Superior temporal gyrus (tissue), 1 donor: ENCODE results near the gene SLC6A8.

Source experiments
- DNase-seq: peaks from one replicate; pipeline ENCODE4 v3.0.0-alpha.2; 2016; ENCODE audit errors: extremely low spot score

The SLC6A8 gene

DNA sequence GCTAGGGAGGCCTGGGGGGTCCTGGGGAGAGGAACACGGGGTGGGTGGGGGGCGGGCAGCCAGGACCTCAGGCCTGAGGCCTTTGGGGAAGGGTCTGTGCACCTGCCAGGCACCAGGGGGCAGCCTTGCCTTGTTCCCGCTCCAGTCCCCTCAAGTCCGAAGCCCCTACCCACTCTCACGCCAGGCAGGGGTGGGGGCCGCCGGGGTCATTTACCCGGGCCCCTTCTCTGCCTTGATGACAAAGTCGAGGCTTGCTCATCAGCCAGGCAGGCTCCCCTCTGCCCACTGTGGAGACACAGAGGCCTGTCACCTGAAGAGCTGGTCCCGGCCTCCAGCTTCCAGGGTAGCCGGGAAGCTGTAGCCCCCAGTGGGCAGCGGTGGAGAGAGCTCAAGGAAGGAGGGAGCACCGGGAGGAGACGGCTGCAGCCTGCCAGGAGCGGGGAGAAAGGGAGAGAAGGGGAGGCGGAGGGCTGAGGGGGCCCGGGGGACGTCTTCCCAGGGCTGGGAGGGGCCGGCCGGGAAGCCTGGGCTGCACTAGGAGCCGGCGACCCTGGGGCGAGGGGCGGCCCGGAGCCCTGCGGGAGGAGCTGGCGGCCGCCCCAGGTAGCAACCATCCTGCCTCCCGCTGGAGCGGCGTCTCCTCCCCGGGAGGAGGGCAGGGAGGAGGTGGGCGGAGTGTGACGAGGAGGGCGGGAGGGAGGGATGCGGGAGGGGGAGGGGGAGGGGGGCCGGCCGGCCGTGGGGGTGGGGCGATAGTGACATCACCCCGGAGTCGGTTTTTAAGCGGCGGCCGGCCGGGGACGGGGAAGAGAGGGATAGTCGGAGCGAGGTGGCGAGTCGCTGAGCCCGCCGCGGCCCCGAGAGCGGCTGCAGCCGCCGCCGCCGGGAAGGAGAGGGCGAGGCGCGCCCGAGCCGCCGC lies at the start of gene SLC6A8:
SLC6A8 (plus strand) TSS at position 806 of the 919 bp plus-strand sequence. CDS start 649 bp downstream, outside the sequence.
- DNase-seq = peak; percentile 49

GRCh38 chrX:153638041-153638371 lies 49.7 kb upstream of the SLC6A8 start:
- no peak for DNase-seq

GRCh38 chrX:153638436-153639176 lies 49.1 kb upstream of the SLC6A8 start:
- no peak for DNase-seq

DNA sequence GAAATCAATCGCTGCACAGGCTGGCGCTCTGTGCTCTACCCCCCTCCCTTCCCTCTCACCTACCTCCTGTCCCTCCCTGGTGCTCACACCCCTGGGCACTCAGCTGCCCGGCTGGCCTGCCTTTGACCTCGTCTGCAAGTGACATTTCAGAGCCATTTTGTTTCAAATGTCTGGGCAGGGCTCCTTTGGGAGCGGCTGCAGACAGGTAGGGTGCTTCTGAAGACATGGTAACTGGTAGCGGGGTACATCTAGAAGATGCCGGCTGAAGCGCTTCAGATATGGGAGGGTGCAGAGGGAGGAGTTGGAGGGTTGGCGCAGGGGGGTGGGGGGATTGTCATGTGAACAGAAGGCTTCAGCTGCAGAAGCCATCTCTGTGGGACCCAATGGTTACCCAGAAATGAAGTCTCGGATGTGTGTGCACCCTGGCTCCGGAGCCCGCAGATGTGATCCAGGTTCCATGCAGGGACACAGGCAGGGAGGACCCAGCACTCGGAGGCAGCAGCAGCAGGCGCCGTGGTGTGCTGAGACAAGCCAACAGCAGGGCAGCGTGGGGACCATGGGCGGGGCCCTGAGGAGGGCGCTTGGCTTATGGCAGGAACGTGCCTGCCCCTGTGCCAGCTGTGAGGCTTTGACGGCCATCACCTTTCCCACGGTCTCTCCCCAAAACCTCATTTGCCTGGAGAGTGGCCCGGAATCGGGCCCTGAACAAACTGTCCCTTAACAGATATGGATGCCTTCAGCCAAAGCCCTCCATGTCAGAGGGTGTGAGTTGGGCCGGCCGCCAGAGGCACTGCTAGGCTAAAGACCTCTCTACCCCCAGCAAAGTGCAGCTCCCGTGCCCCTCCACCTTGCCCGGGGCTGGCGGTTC lies 48.3 kb upstream of the SLC6A8 start:
- DNase-seq = no peak

DNA sequence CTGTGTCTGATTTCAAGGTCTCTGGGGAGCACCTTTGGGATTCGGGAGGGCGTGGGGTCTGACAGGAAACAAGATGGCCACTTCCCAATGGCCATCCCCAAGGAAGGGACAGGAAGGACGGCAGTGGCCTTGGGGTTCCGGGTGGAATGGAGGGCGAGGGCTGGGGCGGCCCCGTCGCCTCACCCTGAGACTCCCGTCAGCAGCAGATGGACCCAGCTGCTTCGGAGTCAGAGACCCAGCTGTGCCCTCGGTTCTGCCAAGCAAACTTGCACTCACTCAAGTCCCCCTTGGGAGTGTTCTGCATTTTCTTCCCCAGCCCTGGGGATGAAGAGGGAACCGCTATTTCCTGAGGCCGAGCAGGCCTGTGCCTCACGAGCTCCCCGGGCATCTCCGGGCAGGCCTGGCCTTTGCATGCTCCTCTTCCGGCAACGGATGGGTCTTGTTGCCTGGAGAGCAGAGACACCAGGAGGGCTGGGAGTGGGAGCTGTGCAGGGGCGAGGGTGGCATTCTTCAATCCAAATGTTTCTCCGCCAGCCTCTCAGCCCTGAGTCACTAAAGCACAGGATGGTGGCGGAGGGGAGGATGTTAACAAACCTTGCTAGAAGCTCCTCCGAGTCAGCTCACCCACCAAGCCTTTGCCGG lies 47.6 kb upstream of the SLC6A8 start:
- DNase-seq = no peak

DNA sequence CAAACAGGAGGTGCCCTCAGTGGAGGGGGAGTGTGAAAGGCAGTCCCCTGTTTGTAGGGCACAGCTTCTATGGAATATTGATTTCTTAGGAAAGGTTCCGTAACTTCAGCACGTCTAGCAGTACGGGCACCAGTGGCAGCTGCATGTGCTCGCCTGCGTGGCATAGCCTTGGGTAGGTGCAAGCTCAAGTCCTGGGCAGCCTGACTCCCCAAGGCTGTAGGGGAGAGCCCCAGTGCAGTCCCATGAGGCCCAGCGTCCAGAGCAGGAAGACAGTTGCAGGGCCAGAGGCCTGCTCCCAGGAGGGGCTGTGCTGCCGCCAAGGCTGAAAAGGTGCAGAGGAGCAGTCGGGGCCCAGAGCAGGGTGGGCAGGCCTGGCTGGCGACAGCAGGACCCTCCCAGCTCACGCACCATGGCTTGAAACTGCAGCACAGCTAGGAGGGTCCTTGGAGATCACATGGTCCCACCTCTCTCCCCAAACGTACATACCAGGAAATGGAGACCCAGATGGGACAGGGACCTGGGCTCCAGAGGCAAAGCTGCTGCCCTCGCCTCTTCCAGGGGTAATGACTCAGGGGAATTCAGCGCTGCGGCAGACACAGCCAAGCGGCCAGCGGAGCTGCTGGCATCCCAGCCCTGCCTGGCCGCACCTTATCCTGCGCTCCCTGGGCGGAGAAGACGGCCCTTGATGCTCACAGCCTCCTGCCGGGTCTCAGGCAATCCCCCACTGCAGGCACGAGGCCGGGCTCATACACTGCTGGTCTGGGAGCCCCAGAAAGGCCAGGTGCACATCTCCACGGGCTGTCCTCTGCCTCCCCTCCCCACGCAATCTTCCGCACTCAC lies 46.8 kb upstream of the SLC6A8 start:
- DNase-seq = no peak

DNA sequence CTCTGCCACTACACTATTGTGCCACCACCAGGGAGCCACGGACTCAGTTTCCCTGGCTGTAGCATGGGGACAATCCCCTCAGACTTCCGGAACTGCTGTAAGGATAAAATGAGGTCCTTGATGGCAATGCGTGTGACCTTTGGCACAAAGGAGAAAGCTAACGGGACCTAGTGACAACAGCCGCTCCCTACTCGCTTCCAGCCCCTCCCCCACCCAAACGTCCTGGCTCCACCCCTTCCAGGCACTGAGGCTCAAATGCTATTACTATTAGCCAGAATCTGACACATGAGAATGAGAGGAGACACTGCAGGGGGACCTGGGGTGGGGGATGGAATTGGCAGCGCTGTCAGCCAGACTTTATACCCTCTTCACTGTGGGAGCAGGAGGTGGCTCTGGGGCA lies 46.1 kb upstream of the SLC6A8 start:
- no peak for DNase-seq

DNA sequence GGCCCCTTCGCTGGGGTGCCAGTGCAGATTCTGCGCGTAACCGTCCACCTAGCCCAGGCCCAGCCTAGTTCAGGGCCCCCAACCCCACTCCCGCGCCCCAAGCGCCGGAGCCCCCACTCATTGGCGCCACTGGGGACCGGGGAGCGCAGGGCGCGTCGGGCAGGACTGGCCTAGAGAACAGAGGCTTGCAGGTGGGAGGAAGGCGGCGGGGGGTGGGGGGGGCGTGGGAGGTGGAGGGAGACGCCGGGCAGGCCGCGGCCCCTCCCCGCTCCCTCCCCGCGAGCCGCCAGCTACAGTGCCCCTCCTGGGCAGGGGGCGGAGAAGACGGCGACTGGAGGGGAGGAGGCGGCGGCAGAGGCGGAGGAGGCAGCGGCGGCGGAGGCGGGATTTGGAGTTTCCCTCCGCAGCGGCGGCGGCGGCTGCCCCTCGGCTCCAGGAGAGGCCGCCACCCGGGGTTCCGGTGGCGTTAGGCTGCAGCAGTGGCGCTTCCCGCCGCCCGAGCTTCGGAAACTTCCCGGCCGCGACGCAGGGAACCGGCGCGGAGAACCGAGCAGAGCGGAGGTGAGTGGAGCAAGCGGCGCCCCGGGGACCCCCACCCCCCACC lies 45.6 kb upstream of the SLC6A8 start:
- no peak for DNase-seq

GRCh38 chrX:153642655-153643430 lies 44.9 kb upstream of the SLC6A8 start:
- DNase-seq = no peak

- peak; percentile 11 for DNase-seq
Measured at GRCh38 chrX:153643431-153644351, 44.0 kb upstream of the SLC6A8 start.

- no peak for DNase-seq
Measured at GRCh38 chrX:153644356-153645125, 43.2 kb upstream of the SLC6A8 start.

DNA sequence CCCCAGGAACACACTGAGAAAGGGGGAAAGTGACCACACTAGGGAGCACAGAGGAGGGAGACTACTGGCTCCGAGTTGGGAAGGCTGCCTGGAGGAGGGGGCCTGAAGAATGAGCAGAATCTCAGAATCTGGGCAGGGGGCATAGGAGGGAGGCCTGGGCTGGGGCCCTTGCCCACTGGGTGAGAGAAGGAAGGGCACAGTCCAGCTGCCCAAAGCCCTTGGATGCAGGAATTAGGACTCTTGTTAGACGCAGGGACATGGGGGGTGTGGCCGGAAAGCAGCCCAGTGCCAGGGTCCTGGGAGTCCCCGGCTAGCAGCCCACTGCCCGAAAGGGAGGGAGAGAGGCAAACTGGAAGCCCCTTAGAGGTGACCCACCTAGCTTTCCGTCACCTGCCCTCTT lies 42.6 kb upstream of the SLC6A8 start:
- DNase-seq = no peak

DNA sequence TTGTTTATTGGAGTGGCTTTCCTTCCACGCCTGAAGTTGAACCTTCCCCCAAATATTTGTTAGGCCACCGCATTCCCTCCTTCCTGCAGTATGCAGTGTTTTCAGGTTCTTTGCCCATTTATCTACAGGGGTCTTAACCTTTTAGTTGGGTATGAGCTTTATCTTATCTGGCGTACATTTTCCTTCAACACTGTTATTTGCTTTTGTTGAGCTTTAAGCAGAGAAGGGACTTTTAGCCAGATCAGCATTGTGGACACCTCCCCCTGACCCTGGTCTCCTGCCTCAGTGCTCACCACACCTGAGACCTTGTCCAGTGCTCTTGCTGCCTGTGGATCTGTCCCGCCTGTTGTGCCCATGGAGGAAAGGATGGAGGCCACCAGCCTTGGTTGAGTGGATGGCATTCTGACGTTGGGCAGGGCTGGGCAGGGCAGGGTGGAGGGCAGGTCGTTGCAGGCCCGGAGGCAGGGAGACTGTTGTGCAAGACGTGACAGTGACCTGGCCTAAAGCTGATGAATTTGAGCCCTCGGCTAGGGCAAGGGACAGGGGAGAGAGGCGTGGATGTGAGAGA lies 41.7 kb upstream of the SLC6A8 start:
- DNase-seq = no peak

DNA sequence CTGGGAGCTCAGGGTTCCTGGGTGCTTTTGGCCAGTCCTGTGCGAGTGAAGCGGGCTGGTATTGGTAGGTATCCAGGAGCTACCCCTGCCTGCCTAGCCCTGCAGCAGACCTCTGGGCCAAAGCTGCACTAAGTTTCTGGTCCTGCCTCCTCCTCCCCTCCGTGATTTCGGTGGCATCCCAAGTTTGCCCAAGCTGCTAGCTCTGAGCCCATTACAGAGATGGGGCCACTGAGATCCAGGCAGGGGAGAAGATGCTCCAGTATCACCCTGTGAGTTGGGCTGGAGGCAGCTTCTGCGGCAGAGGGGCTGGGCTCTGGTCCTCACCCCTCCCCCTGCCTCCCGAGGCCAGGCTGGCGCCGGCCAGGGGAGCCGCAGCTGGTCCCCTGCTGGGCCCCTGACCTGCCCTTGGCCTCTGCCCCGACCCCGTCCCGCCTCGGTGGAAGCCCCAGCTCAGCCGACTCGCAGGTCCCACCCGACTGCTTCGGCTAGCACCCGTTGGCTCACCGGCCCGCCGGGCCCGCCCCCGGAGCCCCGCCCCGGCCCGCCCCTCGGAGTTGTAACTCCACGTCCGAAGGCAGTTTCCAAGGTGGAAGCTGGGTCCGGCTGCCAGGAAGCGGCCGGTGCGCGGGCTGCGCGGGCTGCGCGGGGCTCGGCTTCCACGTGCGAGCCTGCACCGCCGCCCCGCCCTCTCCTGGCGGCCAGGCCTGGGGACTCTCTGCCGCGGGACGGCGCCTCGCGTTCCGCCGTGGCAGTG lies 40.9 kb upstream of the SLC6A8 start, which contains the start of gene DUSP9:
DUSP9 (plus strand) TSS at position 584 of the 754 bp plus-strand sequence. CDS start 751 bp downstream, outside the sequence.
- DNase-seq = no peak

GRCh38 chrX:153647461-153648357 lies 40.0 kb upstream of the SLC6A8 start:
- DNase-seq = no peak
